HepG2 (cell line): ENCODE measurements around the gene KRTAP1-5. TPM values are rescaled to one million over a fixed set of nuclear protein-coding genes. Genes with fewer than 3 reads are reported as not detected.

Source experiments
- FOSL2 ChIP-seq: sonication (generic); formaldehyde crosslinking; IDR thresholded peaks from 2 replicates; pipeline ENCODE4 v1.4.0; 2020; ENCODE audit warnings: missing genetic modification reagents
- FOXA1 ChIP-seq, 2 experiments: fragments of 450-650 bp in 1 of 2; sonication (generic) in 1 of 2; formaldehyde crosslinking in 1 of 2; IDR thresholded peaks; 2 replicates each; pipeline versions ENCODE4 v1.4.0 to v1.6.1; 2016 to 2020; ENCODE audit warnings: missing genetic modification reagents in 1 of 2
- GABPA ChIP-seq, 2 experiments: IDR thresholded peaks; 2 replicates each; pipeline ENCODE4 v1.6.1; 2011 to 2016; ENCODE audit warnings: low read depth in 2 of 2, low read length in 1 of 2, missing biosample characterization in 1 of 2, missing genetic modification characterization in 1 of 2
- HBP1 ChIP-seq: IDR thresholded peaks from 2 replicates; pipeline ENCODE4 v1.6.1; 2016; ENCODE audit warnings: low read depth, control low read depth
- KAT7 ChIP-seq: IDR thresholded peaks from 2 replicates; pipeline ENCODE4 v1.6.1; 2018; ENCODE audit warnings: borderline replicate concordance, missing compliant biosample characterization
- SIX4 ChIP-seq: sonication (generic); formaldehyde crosslinking; IDR thresholded peaks from 2 replicates; pipeline ENCODE4 v1.4.0; 2020; ENCODE audit warnings: missing genetic modification reagents
- SMYD3 ChIP-seq: sonication (generic); formaldehyde crosslinking; IDR thresholded peaks from 2 replicates; pipeline ENCODE4 v1.8.1; 2023; ENCODE audit warnings: mild to moderate bottlenecking, missing genetic modification reagents
- SRSF9 ChIP-seq: fragments of 200-400 bp; formaldehyde crosslinking; IDR thresholded peaks from 2 replicates; pipeline ENCODE4 v1.6.1; 2018; ENCODE audit warnings: borderline replicate concordance, mild to moderate bottlenecking, low read depth, low read length; ENCODE audit not compliant: insufficient read depth, poor library complexity, severe bottlenecking
- ZBTB8A ChIP-seq: sonication (generic); formaldehyde crosslinking; IDR thresholded peaks from 2 replicates; pipeline ENCODE4 v1.4.0; 2020; ENCODE audit warnings: mild to moderate bottlenecking, low read depth, missing genetic modification reagents, borderline replicate concordance
- ZFP36 ChIP-seq: fragments of 150-350 bp; IDR thresholded peaks from 2 replicates; pipeline ENCODE4 v1.6.1; 2018; ENCODE audit warnings: borderline replicate concordance, low read length, low read depth; ENCODE audit not compliant: partially characterized antibody
- ZFP90 ChIP-seq: sonication (generic); formaldehyde crosslinking; IDR thresholded peaks from 2 replicates; pipeline ENCODE4 v1.8.0; 2022; ENCODE audit warnings: missing genetic modification reagents, mild to moderate bottlenecking, inconsistent platforms, borderline replicate concordance
- ZFP91 ChIP-seq: sonication (generic); formaldehyde crosslinking; IDR thresholded peaks from 2 replicates; pipeline ENCODE4 v1.9.0; 2022; ENCODE audit warnings: missing genetic modification reagents, mild to moderate bottlenecking, borderline replicate concordance
- ZNF235 ChIP-seq: sonication (generic); formaldehyde crosslinking; IDR thresholded peaks from 2 replicates; pipeline ENCODE4 v1.8.1; 2023; ENCODE audit warnings: mild to moderate bottlenecking, missing genetic modification reagents, borderline replicate concordance
- ZNF251 ChIP-seq: sonication (generic); formaldehyde crosslinking; IDR thresholded peaks from 2 replicates; pipeline ENCODE4 v1.9.0; 2021; ENCODE audit warnings: mild to moderate bottlenecking, missing genetic modification reagents
- ZNF563 ChIP-seq: sonication (generic); formaldehyde crosslinking; IDR thresholded peaks from 2 replicates; pipeline ENCODE4 v1.8.0; 2022; ENCODE audit warnings: mild to moderate bottlenecking, moderate library complexity, missing genetic modification reagents
- ZNF687 ChIP-seq: sonication (generic); formaldehyde crosslinking; IDR thresholded peaks from 2 replicates; pipeline ENCODE4 v1.5.1; 2020; ENCODE audit warnings: mild to moderate bottlenecking, missing genetic modification reagents, moderate library complexity
- ZNF777 ChIP-seq: sonication (generic); formaldehyde crosslinking; IDR thresholded peaks from 2 replicates; pipeline ENCODE4 v1.4.0; 2020; ENCODE audit warnings: missing genetic modification reagents
- polyA plus RNA-seq, 8 experiments: library from polyadenylated mRNA; depleted of rRNA in 3 of 8; stranded (reverse) in 7 of 8; unstranded in 1 of 8; fragments of >200 nt; fragmentation: Illumina TruSeq in 4 of 8; extraction: Trizol in 4 of 8; gene quantifications; 2 replicates each; pipeline versions ENCODE4 v1.2.1 to v1.2.3, GENCODE V29; 2011 to 2016; ENCODE audit warnings: low read depth in 4 of 8, missing spikeins in 1 of 8, mixed read lengths in 1 of 8; ENCODE audit not compliant: insufficient read depth in 1 of 8
- total RNA-seq, 5 experiments: library from RNA; depleted of rRNA; stranded (reverse); fragments of >200 nt; fragmentation: Illumina TruSeq; extraction: Trizol; gene quantifications; 2 replicates each; pipeline ENCODE4 v1.2.3, GENCODE V29; 2016; ENCODE audit warnings: low read depth in 1 of 5
- TF ChIP-seq, protein P1 (sequence below): IDR thresholded peaks from 2 replicates; pipeline ENCODE4 v1.6.1; 2016; ENCODE audit warnings: control low read depth

Gene KRTAP1-5
- total and polyA plus RNA-seq, 2 of the 13 experiments (the other 11 are each of a cell fraction or from before 2014, with no cell fraction given): 0.09 TPM; not detected in 1

DNA sequence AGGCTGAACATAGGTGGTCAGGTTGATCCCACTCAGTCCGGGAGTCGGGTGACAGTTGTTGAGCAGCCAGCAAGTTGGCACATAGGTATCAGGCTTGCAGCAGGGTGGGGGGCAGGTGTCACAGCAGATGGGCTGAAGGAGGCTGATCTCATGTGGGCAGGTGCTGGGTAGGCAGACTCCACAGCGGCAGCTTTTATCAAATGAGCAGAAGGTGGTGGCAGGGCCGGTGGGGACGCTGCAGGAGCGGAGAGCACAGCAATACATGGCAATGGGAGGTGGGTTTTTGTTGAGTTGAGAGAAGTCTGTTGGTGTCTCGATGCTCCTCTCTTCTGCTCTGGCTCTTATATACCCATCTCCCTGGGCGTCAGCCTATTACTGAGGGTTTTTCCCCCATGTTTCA, 18.2 kb downstream of the KRTAP1-5 start, which contains the start of gene KRTAP3-1 (continued):
- TF ChIP-seq ZBTB8A: no peak
- TF ChIP-seq HBP1: no peak
- TF ChIP-seq ZNF251 (CRISPR knock-in tag): no peak
- TF ChIP-seq ZNF687 (CRISPR knock-in tag): peak; percentile 68
- TF ChIP-seq ZFP90: 0 out of 2 replicates have a peak, but pooled peaks have one; percentile 16
- TF ChIP-seq ZNF235 (CRISPR knock-in tag): no peak
- TF ChIP-seq FOSL2 (CRISPR knock-in tag): 0 out of 2 replicates have a peak, but pooled peaks have one; percentile 7
- TF ChIP-seq KAT7 (CRISPR knock-in tag): 0 out of 2 replicates have a peak, but pooled peaks have one; percentile 33
- 0 out of 2 replicates have a peak, but pooled peaks have one; percentile 29 for TF ChIP-seq ZFP91 (CRISPR knock-in tag)
- TF ChIP-seq SRSF9: no peak
- TF ChIP-seq SIX4 (CRISPR knock-in tag): 0 out of 2 replicates have a peak, but pooled peaks have one; percentile 22
- TF ChIP-seq FOXA1 (IDR thresholded peaks at IDR 0.05): no peak
- no peak for TF ChIP-seq FOXA1 (CRISPR knock-in tag; IDR thresholded peaks at IDR 0.05)
- no peak for TF ChIP-seq ZNF563
- TF ChIP-seq, protein P1, sequence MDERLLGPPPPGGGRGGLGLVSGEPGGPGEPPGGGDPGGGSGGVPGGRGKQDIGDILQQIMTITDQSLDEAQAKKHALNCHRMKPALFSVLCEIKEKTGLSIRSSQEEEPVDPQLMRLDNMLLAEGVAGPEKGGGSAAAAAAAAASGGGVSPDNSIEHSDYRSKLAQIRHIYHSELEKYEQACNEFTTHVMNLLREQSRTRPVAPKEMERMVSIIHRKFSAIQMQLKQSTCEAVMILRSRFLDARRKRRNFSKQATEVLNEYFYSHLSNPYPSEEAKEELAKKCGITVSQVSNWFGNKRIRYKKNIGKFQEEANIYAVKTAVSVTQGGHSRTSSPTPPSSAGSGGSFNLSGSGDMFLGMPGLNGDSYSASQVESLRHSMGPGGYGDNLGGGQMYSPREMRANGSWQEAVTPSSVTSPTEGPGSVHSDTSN: no peak
- TF ChIP-seq ZNF777 (CRISPR knock-in tag): 0 out of 2 replicates have a peak, but pooled peaks have one; percentile 30
- TF ChIP-seq SMYD3 (CRISPR knock-in tag): 0 out of 2 replicates have a peak, but pooled peaks have one; percentile 2
- no peak for TF ChIP-seq ZFP36
- no peak for TF ChIP-seq GABPA (IDR thresholded peaks at IDR 0.05; ENCODE audit: low read depth, low read length)
- TF ChIP-seq GABPA (CRISPR knock-in tag; IDR thresholded peaks at IDR 0.05; ENCODE audit: low read depth): no peak
